ENCODE results near the gene CHD6. TPM values are rescaled to one million over a fixed set of nuclear protein-coding genes. Genes with fewer than 3 reads are reported as not detected.

The CHD6 gene
- total RNA-seq, 4 donors from 2014 or later = 24.7 to 89.7 (median 36.6) TPM

- H3K36me3 ChIP-seq = no peaks in the 10 kb centered on the region
- TF ChIP-seq EP300 (IDR thresholded peaks at IDR 0.05) (no peak), POLR2A (IDR thresholded peaks at IDR 0.05) (no peak), POLR2AphosphoS5 (IDR thresholded peaks at IDR 0.05) (no peak)
- TF ChIP-seq, protein P1, sequence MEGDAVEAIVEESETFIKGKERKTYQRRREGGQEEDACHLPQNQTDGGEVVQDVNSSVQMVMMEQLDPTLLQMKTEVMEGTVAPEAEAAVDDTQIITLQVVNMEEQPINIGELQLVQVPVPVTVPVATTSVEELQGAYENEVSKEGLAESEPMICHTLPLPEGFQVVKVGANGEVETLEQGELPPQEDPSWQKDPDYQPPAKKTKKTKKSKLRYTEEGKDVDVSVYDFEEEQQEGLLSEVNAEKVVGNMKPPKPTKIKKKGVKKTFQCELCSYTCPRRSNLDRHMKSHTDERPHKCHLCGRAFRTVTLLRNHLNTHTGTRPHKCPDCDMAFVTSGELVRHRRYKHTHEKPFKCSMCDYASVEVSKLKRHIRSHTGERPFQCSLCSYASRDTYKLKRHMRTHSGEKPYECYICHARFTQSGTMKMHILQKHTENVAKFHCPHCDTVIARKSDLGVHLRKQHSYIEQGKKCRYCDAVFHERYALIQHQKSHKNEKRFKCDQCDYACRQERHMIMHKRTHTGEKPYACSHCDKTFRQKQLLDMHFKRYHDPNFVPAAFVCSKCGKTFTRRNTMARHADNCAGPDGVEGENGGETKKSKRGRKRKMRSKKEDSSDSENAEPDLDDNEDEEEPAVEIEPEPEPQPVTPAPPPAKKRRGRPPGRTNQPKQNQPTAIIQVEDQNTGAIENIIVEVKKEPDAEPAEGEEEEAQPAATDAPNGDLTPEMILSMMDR (IDR thresholded peaks at IDR 0.05) = no peak
- WGBS = 27% methylated on average over 3 of the region's 3 CpGs
- H3K27me3 ChIP-seq = no peaks in the 10 kb centered on the region
- H3K27ac ChIP-seq = no peak overlapping the region
- no peaks in the 10 kb centered on the region for H3K9me3 ChIP-seq
- H3K4me1 ChIP-seq = peaks cover 26% of the 10 kb centered on the region
- H3K4me3 ChIP-seq = no peak overlapping the region
- DNase-seq (ENCODE audit: low spot score in 2 of 2) = no peak
Observed at GRCh38 chr20:41643504-41643938, 25.3 kb upstream of the CHD6 start.

DNA sequence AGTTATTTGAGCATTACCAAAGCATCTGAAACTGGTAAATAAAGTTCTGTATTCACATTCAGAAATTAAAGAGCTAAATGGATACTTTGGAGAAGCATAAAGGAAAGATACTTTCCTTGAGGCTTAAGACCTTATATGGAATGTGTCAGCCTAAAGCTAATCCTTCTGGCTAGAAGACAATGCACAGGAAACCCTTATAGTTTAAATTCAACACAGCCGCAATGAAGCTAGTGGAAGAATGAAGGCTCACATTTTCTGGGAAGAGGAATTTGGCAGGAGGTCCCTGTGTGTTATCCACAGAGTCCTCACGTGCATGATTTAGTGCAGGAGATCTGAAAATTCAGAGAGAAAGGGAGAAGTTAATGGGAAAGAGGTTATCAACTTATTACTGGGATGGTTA is 21.5 kb upstream of the CHD6 start:
- TF ChIP-seq POLR2AphosphoS5 (IDR thresholded peaks at IDR 0.05) (no peak), POLR2A (IDR thresholded peaks at IDR 0.05) (no peak), EP300 (IDR thresholded peaks at IDR 0.05) (no peak)
- TF ChIP-seq, protein P1 (IDR thresholded peaks at IDR 0.05) = no peak
- Histone ChIP-seq H3K27me3 (no peaks in the 10 kb centered on the region), H3K4me3 (no peak overlapping the region), H3K27ac (no peak overlapping the region), H3K4me1 (peaks cover 8% of the 10 kb centered on the region), H3K36me3 (no peaks in the 10 kb centered on the region), H3K9me3 (no peaks in the 10 kb centered on the region)
- WGBS = 49% methylated on average over 2 of the region's 2 CpGs
- DNase-seq (ENCODE audit: low spot score in 2 of 2) = no peak

DNA sequence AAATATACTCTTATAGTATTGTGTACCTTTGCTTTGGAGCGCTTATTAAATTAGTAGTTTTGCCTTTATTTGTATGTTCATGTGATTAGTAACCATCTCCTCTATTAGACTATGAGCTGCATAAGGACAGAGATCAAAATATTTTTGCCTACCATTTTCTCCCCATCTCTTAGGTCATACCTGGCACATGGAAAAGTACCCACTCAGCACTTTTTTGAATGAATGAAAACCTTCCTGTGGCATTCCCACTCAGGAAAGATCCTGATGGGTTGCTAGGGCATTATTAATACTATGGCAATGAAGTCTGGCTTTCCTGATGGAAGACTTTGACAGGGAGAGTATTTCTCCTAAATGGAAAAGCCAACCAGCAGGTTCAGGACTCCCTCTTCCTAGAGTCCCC is 20.3 kb upstream of the CHD6 start:
- Histone ChIP-seq H3K9me3 (no peaks in the 10 kb centered on the region), H3K4me1 (no peaks in the 10 kb centered on the region), H3K27ac (no peak overlapping the region), H3K4me3 (no peak overlapping the region), H3K36me3 (no peaks in the 10 kb centered on the region), H3K27me3 (no peaks in the 10 kb centered on the region)
- TF ChIP-seq POLR2A (IDR thresholded peaks at IDR 0.05) (no peak), EP300 (IDR thresholded peaks at IDR 0.05) (no peak), POLR2AphosphoS5 (IDR thresholded peaks at IDR 0.05) (no peak)
- TF ChIP-seq, protein P1 (IDR thresholded peaks at IDR 0.05) = no peak
- WGBS = 90% methylated on average over 1 of the region's 1 CpG
- no peak for DNase-seq (ENCODE audit: low spot score in 2 of 2)

- Histone ChIP-seq H3K27me3 (no peaks in the 10 kb centered on the region), H3K4me3 (no peak overlapping the region), H3K27ac (no peak overlapping the region), H3K9me3 (no peaks in the 10 kb centered on the region), H3K36me3 (no peaks in the 10 kb centered on the region), H3K4me1 (no peaks in the 10 kb centered on the region)
- TF ChIP-seq POLR2AphosphoS5 (IDR thresholded peaks at IDR 0.05) = no peak
- TF ChIP-seq, protein P1 (IDR thresholded peaks at IDR 0.05) = no peak
- TF ChIP-seq POLR2A (IDR thresholded peaks at IDR 0.05) = no peak
- no peak for TF ChIP-seq EP300 (IDR thresholded peaks at IDR 0.05)
- DNase-seq (ENCODE audit: low spot score in 2 of 2) = no peak
Observed at GRCh38 chr20:41635158-41635557, 17.0 kb upstream of the CHD6 start.

DNA sequence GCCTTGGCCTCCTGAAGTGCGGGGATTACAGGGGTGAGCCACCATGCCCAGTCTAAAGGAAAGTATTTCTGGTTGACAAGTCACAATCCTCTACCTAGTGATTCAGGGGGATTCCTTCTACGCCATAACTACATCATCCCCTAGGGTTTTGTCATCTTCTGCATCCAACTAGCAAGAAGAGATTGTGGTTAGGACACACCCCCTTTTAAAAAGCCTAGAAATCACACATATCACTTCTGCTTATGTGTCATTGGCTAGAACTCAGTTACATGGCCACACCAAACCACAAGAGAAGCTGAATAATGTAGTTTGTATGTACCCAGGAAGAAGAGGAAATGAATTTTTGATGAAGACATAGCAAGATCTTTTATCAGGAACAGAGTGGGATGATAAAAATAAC is 14.7 kb upstream of the CHD6 start:
- no peak overlapping the region for H3K4me3 ChIP-seq
- H3K9me3 ChIP-seq = no peaks in the 10 kb centered on the region
- no peaks in the 10 kb centered on the region for H3K4me1 ChIP-seq
- DNase-seq (ENCODE audit: low spot score in 2 of 2) = no peak
- WGBS = 85% methylated on average over 2 of the region's 2 CpGs
- TF ChIP-seq, protein P1 (IDR thresholded peaks at IDR 0.05) = no peak
- no peak for TF ChIP-seq POLR2AphosphoS5 (IDR thresholded peaks at IDR 0.05)
- no peaks in the 10 kb centered on the region for H3K36me3 ChIP-seq
- H3K27me3 ChIP-seq = no peaks in the 10 kb centered on the region
- no peak overlapping the region for H3K27ac ChIP-seq
